GM21576 (cell line): Measurements from ENCODE around the gene DHX15.

Source experiments
- ATAC-seq: cut with Tn5 transposase; IDR thresholded peaks from one replicate; pipeline ENCODE4 v1.9.1; 2021; ENCODE audit warnings: mild to moderate bottlenecking, moderate library complexity; ENCODE audit not compliant: unreplicated experiment

DHX15 gene

GRCh38 chr4:24584211-24584850, at the start of gene DHX15:
Gene DHX15 (minus strand): TSS chr4:24584554. CDS start chr4:24584393, 161 bp downstream.
- ATAC-seq, result peak; percentile 84

GRCh38 chr4:24632011-24632410, 47.7 kb upstream of the DHX15 start:
- ATAC-seq, result no peak

DNA sequence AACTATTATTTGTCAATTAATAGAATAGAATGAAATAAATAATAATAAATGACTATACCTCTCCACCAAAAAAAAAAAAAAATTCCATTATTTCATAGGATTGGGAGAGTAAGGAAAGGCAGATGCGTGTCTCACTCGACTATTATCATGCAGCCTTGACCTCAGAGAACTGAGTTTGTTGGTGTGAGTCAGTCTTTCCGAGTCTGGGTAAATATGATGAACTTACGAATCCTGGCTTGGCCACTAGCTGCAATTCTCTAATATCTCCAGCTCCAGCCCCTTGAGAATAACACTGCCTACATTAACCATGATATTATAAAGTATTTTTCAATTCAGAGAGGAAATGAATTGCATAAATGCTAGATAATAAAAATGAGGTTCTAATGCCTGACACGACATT, 46.6 kb upstream of the DHX15 start:
- no peak for ATAC-seq

DNA sequence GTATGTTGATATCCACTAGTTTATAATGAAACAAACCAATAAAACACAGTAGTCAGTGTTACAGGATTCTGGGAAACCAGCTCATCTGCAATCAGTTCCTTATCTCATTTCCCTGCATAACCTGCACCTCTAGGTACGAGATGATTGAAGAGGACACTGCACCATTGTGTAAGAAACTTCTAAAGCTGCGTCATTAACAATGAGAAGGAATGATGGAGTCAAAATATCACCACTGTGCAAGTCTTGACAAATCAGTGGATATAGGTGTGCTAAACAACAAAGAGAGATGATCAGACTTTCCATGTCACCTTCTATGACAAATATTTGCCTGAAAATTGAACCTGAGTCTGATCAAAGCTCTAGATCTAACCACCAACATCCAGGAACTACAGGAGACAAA, 40.7 kb upstream of the DHX15 start:
- ATAC-seq, result no peak

DNA sequence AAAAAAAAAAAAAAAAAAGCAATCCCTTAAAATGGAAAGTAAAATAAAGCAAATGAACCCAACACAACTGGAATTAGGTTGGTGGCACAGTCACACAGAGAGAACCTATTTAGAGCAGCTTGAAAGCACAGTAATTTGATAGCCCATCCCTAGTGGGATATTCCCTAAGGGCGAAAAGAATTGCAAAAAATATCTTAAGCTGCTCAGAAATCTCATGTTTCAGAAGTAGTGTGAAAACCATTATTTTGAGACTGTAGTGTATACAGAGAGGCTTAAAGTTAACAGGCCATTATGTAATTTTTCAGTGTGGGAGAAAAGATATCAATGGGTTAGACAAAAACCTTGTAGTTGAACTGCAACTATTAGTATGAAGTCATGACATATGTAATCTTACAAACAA, 40.0 kb upstream of the DHX15 start:
- no peak for ATAC-seq

DNA sequence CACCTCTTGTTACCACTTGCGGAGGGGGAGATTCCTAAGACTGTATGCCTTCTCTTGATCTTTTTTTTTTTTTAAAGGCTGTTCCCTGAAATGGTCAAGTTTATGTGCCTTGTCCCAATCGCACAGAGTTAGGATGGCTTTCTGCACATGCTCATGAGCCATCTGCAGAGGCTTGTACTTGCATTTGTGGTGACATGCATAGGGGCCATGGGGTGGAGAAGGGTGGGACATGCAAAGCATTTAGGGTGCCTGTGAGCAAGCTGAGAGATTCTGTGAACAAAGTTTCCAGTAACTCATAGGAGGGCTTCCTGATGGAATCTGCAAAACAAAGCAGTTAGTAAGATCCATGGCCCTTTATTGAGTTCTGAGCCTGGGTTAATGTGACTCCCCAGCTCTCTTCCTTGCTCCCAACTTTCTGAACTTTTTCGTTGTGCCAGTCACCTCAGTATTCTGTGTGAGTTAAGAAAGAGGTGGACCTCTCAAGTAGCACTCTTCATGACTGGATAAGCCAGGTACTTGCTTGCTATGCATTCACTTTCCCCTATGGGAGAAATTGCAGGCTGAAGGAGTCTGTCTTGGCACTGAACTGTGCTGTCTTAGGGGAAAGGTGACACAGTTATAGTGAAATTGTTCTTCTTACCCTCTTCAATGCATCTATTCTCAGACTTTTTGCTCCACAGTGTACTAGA, 37.9 kb upstream of the DHX15 start:
- ATAC-seq, result no peak

GRCh38 chr4:24615977-24616376, 31.6 kb upstream of the DHX15 start:
- ATAC-seq, result no peak

- no peak for ATAC-seq
These were observed 30.5 kb upstream of the DHX15 start for GRCh38 chr4:24614881-24615280.

- ATAC-seq, result no peak
These were observed 29.1 kb upstream of the DHX15 start for GRCh38 chr4:24613502-24613901.

GRCh38 chr4:24611575-24611974, 27.2 kb upstream of the DHX15 start:
- no peak for ATAC-seq

DNA sequence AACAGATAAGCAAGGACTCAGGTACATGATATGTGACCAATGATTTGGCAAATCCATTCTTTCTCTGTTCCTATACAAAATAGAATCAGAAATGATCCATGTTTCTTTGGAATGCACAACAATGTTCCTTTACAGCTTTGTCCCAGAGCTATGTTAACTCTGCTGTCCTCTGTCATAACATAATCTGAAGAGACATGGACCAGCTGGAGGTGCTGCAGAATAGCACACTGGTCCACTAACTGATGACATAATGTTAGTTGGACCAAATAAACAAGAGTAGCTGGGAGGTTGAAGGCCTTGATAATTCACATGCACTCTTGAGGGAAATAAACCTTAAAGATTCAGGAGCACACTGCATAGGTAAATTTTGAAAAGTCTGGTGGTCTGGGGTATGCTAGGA, 23.0 kb upstream of the DHX15 start:
- ATAC-seq, result no peak

DNA sequence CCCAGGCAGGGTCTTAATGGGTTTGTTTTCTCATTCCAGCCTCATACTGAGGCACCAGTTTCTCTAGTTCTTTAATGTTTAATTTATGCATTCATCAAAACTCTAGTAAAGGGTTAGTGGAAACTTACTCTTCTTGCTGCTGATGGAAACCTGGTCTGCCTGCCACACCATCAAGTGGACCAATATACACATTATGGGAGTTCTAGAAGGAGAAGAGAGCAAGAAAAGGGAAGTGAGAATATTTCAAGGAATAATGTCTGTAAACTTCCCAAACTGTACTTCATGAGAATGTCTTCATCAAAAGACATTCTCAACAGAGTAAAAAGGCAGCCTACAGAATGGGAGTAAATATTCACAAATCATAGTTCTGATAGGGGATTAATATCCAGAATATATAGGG, 20.9 kb upstream of the DHX15 start:
- no peak for ATAC-seq

DNA sequence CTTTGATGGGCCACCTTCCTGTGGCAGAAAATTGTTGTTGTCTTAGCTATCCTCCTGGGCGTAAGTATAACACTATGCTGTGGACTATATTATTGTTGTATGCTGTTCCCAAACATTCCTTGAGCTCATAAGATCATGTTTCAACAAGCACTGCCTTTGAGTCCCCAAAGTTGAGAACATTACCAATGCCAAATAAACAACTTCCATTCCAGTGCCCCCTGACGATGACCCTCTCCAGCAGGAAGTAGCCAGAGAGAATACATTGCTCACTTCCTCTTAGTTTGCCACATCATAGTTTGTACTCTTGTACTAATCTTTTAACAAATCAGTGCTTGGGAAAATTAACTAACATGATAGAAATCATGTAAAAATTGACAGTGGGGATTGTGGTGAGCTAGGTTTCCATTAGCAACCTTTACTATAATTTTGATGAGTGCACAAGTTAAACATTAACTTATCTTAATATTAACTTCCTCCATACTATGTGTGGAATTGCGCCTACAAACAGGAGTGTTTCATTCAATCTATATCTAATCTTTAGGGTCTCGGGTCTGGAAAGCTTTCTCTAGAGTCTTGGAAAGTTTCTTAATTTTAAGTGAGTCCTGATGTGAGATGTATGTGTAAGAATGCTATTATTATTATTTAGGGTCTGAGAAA, 20.3 kb upstream of the DHX15 start:
- no peak for ATAC-seq

DNA sequence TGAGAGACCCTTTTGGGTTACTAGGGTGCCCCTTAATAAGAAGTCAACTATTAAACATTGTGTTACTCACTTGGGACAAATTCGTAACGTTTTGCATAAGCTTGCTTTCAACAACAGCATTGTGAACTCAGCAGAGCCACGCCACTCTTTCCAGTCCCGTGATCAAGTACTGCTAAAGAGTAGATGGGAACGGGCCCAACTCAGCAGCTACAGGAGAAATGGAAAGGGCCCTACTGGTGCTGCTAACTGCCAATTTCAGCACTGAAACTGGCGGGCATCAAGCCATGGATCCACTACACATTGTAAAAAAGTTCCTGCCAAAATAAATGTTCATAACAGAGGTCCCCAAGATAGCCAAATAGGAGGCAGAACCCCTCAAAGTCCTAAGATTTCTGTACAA, 19.0 kb upstream of the DHX15 start:
- ATAC-seq, result no peak

- no peak for ATAC-seq
These were observed 16.8 kb upstream of the DHX15 start for GRCh38 chr4:24601121-24601520.

GRCh38 chr4:24599275-24599674, 14.9 kb upstream of the DHX15 start:
- ATAC-seq, result no peak

DNA sequence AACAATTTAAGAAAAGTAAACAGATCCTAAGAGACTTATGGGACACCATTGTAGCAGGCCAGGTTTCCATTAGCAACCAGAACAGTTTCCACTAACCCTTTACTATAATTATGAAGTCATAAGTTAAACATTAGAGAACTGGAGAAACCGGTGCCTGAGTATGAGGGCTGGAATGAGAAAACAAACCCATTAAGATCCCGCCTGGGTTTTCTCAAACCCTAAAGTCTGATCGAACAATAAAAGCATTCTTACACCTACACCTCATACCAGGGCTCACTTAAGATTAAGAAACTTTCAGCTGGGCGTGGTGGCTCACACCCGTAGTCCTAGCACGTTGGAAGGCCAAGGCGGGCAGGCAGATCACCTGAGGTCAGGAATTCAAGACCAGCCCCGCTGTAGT, 13.7 kb upstream of the DHX15 start:
- no peak for ATAC-seq

GRCh38 chr4:24595659-24596058, 11.3 kb upstream of the DHX15 start:
- no peak for ATAC-seq

GRCh38 chr4:24594887-24595286, 10.5 kb upstream of the DHX15 start:
- no peak for ATAC-seq

GRCh38 chr4:24589448-24589847, 5.1 kb upstream of the DHX15 start:
- ATAC-seq, result peak; percentile 60

DNA sequence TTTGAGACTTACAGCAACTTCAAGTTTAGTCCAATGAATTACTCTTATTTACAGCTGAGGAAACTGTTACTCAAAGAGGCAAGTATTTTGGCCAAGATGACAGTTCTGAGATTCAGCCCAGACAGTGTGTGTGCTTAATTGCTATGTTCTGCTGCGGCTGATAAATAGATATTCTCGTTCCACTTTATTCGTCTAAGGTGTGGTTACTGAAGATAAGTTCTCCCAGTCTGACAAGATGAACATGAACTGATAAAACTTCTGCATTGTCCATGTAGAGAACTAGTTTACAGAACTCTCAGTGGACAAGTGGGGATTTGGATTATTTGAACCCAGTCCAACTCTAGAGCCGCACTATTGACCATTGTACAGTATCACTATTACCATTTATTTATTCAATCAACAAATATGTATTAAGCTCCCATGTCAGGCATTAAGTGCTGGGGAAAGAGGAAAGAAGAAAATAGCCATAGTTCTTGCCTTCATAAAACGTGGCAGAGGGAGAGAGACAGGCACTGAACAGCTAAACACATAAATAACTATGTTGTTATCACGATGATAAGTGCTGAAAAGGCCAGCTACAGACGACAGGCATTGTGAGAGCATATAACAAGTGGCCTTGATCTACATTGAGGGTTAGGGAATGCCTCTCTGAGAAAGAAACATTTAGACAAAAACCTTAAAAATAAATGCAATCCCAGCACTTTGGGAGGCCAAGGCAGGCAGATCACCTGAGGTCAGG, 4.0 kb upstream of the DHX15 start:
- no peak for ATAC-seq
